Limb (tissue), 2 donors: ENCODE results near the gene DUSP16.

Experiments used
- DNase-seq, 2 donors: peaks; one replicate each; pipeline ENCODE4 v3.0.0-alpha.2; 2016; ENCODE audit errors: extremely low spot score in 2 of 2

Gene DUSP16

DNA sequence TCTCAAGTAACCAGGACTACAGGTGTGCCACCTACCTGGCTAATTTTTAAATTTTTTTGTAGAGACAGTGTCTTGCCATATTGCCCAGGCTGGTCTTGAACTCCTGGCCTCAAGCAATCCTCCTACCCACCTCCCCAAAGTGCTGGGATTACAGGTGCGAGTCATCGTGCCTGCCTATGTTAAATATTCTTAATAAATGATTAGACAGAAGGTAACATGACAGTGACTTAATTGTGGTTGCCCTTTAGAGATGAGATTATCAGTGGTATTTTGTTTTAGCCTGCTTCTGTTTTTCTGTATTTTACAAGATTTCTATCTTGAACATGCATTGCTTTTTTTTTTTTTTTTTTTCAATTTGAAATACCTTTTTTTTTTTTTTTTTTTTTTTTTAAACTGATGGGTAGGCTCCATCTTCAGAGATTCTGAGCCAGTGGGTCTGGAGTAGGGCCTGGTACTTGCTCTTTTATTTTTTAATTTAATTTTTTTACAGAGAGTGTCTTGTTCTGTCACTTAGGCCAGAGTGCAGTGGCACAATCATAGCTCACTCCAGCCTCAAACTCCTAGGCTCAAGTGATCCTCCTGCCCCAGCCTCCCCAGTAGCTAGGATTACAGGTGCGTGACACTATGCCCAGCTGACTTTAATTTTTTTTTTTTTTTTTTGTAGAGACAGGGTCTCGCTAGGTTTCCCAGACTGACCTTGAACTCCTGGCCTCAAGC, 117.3 kb downstream of the DUSP16 start:
- DNase-seq: no peak

DNA sequence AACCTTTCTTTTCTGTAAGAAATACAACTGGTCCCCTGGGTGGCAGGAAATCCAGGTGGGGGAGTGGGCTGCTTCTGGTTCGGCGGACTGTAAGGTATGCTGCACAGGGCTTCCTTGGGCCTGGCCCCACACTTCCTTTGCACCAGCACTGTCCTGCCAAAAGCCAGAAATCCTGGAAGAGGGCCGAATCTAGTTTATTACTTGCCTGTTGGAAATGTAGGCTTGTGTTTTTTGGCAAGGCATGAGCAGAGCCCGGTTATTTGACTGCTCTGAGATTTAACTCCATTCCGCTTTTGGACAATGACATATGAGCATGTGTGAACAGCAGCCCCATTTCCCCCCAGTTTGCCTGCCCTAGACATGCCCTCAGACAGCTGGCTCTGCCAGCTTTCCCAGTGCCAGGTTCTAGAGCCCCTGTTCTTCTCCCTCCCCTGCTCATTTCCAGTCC, 119.2 kb downstream of the DUSP16 start:
- DNase-seq: peak; percentile 71 to 74

DNA sequence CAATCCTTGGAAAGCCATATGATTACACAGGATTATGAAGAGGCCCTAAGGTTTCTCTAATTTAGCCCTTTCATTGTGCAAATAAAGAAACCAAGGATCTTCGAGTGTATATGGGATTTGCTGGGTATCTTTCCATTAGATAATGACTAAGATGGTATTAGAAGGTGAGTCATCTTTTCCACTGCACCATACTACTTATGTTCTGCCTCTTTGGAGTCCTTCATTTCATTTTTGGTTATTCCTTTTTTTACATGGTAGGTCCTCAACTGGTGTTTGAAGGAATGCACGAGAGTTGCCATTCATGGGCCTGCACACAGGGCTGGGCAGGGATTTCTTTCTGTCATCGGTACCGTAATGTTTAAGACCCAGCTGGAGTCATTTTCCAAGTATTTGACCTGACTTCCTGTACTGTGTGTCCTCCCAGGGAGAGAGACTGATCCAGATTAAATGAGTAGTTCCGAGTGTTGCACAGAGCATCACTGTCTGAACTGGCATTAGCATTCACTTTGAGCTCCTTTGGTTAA, 120.1 kb downstream of the DUSP16 start:
- no peak for DNase-seq

GRCh38 chr12:12441843-12442461, 120.7 kb downstream of the DUSP16 start:
- DNase-seq: no peak

DNA sequence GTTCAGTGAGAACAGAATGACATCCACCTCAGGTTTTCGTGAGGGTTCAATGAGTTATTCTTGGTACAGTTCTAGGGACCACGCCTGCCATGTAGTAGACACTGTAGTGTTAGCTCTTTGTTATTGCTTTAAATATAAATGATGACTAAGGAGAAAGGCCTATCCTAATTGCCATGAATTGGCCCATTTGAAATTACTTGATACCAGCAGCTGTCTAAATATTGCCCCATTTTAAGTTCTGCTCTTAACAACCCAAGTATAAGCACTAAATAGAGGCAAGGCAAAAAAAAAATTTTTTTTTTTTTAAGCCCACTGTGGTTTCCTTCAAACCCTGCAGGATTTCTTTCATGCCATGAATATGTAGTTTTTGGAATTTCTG, 121.2 kb downstream of the DUSP16 start:
- DNase-seq: no peak

DNA sequence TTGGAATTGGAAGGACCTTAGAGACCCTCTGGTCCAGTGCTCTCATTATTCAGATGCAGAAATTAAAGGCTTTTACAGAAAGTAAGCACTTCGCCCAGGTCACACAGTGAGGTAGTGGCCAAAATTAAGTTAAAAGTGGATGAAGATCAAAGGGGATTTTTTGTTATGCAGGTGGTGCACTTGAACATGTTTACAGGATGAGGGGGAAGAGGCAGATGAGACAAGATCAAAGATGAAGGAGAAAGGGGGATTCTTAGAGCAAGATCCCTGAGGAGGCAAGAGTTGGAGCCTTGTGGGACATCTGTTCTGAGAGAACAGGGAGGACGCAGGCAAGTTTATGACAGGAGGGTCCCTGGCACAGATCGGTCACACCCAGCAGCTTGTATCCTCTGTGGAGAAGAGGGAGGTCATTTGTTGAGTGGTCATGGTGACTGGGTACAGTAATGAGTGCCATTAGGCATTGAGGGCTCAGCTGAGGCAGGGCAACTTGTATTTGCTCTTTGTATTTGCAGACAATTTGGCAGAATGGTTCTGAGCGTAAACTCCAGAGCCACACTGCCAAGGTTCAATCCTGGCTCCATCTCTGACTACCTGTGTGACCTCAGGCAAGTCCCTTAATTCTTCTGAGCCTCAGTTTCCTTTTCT, 121.8 kb downstream of the DUSP16 start:
- no peak for DNase-seq

DNA sequence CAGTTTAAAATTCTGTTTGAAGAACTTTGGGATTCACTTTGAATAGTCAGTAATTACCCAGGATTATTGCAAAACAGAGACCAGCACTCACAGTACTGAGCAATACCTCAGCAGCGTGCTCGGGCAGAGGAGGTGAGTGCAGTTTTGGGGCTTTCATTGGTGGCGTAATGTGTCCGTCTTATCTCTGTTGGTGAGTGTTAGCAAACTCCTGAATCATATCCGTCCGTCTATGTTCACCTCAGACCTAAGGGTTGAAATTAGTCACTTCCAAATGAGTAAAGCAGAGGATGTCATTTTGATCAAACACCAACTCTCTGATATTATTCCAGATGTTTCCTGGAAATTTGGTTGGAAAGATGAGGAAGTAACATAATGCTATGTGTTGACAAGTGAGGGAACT, 123.0 kb downstream of the DUSP16 start:
- no peak for DNase-seq

- no peak for DNase-seq
These were observed 125.8 kb downstream of the DUSP16 start for GRCh38 chr12:12436831-12437345.

DNA sequence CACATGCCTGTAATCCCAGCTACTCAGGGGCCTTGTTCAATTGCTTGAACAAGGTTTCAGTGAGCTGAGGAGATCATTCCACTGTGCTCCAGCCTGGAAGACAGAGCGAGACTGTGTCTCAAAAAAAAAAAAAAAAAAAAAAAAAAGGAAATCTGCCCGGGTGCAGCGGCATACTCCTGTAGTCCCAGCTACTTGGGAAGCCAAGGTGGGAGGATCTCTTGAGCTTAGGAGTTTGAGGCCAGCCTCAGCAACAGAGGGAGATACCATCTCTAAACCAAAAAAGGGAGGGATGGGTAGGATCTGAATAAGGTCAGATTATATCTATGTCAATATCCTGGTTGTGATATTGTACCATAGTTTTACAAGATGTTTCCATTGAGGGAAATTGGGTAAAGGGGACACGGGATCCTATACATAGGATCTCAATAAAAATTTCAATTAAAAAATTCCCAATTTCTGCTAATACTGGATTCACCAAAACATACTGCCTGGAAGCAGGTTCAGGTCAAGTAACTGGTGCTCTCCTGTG, 129.4 kb downstream of the DUSP16 start:
- no peak for DNase-seq

DNA sequence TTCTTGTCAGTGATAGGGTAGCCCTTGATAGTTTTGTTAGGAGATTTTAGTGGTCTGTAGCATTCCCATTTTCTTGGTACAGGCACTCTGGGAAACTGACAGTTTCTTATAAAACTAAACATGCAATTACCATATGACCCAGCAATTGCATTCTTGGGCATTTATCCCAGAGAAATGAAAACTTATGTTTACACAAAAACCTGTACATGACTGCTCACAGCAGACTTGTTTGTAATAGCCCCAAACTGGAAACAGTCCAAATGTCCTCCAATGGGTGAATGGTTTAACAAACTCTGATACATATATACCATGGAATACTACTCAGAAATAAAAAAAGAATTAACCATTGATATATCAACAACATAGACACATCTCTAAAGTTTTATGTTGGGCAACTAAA, 130.3 kb downstream of the DUSP16 start:
- no peak for DNase-seq

DNA sequence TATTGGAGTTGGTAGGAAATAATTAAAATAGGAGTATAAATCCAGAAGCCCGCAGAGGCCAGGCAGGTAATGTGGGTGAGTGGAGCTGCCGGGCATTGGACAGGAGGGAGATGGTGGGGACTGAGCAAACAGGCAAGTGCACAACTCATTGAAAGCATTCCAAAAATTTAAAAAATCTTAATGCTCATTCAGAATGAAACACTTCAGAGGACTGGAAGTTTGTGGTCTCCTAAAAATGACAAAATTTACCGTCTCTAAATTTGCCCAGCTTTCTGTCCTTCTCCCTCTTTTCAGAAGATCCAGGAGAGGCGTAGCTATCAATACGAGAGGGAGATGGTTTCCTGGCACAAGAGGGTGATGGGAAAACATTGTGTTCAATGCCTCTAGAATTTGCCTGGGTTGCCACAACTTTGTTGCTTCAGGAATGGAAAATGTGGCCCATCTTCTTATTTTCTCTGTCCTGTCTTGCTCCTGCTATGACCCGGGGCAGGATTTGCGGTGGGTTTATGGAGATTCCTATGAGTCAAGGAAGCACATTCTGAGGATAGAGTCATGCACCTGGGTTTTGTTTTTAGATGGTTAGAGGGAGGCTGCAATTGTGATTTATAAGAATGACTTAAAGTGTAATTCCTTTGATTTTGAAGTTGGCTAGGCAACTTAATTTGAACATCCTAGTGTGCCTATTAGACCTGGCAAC, 133.6 kb downstream of the DUSP16 start:
- no peak for DNase-seq

- DNase-seq: no peak
These were observed 134.6 kb downstream of the DUSP16 start for GRCh38 chr12:12428047-12428446.

DNA sequence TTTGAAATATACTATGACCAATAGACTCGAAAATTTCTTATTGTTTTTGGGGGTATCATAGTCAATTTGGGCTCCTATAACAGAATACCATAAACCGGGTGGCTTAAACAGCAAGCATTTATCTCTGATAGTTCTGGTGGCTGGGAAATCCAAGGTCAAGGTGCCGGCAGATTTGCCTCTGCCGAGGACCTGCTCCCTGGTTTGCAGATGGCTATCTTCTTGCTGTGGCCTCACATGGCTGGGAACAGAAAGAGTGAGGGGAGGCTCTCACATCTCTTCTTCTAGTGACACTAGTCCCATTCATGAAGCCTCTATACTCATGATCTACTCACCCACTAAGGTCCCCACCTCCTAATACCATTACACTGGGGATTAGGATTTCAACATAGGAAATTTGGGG, 135.1 kb downstream of the DUSP16 start:
- DNase-seq: no peak

DNA sequence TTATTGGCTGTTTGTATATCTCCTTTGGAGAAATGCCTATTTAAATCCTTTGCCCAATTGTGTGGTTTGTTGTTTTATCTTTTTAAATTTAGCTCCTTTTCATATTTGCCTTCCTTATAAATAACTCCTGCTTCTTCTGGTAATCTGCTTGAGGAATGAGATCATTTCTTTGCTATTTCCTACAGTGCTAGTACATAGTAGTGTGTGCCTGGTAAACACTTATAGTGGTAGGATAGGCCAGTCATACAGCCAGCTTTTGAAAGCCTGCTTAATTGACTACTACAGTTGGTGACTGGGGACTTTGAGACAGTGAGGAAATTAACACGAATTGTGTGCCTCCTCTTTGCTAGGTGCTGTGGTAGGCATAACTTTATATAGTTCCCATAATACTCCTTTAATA, 137.0 kb downstream of the DUSP16 start:
- no peak for DNase-seq

DNA sequence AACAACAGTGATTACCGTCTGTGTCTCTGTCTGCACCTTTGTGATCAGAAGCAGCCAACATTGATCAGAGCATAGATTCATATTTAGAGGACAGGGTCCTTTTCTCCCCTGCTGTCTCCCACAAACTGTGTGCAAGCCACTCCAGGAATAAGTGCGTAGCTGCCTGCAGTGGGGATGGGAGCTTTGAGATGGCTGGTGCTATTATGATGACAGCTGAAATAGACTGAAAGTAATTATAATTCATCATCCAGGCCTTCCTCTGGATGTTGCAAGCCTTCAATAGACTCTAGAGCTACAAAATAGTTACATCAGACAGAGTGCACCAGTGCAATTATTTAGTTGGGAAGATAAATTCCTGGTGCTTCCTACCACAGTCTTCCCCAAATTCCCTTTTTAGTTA, 137.7 kb downstream of the DUSP16 start:
- no peak for DNase-seq
